GM21528 (cell line): ENCODE results near the gene SH3RF1.

Experiments
- ATAC-seq: cut with Tn5 transposase; IDR thresholded peaks from one replicate; pipeline ENCODE4 v1.9.1; 2021; ENCODE audit warnings: mild to moderate bottlenecking, moderate library complexity; ENCODE audit not compliant: unreplicated experiment, low FRiP score

The SH3RF1 gene

DNA sequence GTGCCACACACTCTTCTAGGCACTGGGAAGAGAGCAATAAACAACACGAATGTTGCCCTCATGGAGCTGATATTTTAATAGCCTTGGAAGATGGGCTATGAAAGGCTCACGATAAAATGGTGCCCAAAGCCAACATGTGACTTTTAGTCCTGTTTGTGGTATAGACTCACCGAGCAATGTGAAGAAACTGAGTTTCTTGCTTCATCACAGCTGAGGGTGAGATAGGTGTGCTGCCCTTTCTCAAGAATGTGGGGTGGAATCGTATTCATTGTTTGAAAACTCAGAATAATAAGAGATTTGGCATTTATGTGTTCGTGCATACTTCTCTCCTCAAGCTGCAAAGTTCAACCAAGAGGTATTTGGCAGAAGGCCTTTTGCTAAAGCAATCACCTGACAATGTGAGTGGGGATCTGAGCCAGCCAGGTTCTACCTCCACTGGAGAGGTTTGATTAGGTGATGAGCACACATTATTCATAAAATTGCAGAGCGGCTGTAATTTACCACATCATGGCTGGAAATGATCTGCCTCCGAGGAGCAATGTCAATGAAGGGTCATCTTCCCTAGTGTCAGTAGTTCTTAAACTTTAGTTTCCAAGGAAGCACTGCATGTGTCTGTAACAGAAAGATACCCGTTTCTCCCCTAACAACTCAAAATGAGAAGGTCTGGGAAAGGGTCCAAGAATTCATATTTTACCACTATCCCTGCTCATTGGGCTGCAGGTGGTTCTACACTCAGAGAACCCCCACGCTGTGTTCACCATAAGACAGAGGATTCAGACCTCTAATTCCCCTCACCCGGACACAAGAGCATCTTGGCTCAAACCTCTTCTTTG, 218.8 kb downstream of the SH3RF1 start:
- no peak for ATAC-seq

DNA sequence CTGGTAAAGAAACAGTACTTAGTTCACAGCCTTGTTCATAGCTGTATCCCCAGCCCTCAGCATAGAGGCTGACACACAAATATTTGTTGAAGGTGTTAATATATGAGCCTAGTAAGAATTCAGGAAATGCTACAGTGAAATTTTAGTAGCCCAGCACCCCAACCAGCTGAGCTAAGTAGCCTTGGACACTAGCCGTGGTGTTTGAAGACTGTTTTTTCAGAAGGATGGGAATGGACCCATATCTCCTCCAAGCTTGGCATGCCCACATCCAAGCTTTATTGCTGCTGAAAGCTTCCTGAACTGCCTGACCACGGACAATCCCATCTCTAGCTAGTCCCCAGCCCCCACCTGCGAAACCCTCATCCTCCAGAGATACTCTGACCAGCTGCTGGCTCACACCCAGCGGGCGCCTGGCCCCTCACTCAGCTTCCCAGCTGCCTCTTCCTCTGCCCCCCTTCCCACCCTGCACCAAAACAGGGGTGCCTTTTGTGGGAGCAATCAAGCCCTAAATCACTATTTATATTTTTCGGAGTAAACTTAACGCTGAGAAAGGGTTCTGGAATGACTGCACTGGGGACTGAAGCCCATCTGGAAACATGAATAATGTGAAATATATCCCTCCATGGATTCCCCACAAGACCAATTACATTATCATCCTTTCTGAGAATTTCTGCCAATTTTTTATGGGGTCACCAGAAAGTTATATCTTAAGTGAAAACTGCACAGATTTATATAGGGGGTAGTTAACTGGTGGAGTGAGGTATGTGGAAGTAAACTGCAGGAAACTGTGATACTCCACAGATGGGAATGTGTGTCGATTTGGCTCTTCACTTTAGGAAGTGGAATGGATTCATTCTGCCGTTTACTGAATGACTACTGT, 219.6 kb downstream of the SH3RF1 start:
- ATAC-seq: no peak

DNA sequence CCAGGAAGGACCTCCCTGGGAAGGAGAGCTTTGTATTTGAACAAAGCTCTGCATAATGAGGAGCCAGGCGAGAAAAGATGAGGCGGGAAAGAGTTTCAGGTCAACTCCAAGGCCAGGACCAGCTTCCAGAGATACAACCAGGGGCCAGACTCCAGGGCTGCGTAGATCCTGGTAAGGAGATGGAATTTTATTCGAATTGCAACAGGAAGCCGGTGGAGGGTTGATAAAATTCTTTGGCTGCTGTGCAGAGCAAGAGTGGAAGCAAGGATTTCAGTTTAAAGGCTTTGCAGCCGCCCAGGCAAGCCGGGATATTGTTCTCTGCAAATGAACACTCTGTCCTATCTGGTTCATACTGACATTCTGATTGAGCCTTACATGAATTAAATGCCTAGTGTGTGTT, 220.5 kb downstream of the SH3RF1 start:
- ATAC-seq: no peak

DNA sequence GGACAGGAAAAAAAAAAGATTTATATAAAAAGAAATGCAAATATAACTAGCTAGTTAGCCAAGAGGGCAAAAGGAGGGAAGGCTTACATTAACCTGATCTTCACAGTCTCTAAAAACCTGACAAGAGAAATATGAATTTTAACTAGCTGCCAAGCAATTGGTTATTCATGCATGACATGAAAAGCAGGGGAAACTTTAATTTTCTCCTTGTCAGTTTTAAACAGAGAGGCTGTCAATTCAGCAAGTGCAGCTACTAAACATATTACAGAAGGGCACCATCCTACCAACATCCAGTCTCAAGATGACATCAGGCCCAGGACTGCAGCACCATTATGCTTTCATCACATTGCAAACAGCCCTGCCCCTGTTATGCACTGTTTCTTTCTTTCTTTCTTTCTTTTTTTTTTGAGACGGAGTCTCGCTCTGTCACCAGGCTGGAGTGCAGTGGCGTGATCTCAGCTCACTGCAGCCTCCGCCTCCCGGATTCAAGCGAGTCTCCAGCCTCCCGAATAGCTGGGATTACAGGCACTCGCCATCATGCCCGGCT, 221.8 kb downstream of the SH3RF1 start:
- ATAC-seq: no peak

DNA sequence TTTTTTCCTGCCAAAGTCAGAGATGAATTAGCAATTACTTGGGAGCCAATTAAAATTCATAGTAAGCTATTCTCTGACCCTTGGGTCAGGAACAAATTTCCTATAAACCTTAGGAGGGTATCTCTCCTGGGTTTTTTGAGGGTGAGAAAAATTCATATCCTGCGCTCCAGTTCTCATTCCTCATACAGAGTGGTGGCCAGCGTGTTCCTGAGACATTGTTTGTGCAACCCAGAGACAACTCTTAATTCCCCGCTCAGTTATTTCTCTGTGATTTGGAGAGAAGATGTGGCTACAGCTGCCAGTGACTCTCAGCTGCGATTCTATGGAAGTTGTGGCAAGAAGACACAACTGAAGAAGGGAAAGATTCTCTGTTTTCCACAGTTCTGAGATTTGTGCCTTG, 222.8 kb downstream of the SH3RF1 start:
- ATAC-seq: no peak

DNA sequence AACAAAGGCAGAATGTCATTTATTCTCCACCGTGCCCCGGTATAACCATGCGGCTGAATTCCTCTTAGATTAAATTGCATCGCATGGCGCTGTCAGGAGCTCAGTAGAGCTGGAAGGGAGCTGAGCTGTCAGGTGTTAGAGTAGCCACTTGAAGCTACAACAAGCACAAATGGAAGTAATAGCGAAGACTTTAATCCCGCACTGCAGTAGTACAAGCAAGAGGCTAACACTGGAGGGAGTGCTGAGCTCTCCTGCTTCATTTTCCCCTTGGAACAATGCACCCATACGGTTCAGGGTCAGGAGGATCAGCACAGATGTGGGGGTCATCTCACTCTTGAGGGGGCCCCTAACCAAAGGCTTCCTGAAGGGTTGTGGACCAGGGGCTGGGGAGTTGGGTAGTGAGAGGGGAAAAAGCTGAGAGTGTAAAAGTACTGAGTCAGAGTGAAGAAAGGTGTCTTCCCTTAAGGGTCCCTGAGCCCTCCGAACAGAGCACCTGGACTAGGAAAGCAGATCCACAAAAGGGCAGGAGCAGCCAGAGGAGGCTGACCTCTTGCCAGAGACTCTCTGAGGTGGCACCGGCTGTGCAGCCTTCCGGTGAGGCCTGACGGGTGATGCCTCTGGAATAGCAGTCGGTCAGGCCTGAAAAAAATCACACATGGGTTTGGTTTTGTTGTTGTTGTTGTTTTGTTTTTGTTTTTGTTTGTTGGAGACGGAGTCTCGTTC, 224.7 kb downstream of the SH3RF1 start:
- ATAC-seq: no peak

DNA sequence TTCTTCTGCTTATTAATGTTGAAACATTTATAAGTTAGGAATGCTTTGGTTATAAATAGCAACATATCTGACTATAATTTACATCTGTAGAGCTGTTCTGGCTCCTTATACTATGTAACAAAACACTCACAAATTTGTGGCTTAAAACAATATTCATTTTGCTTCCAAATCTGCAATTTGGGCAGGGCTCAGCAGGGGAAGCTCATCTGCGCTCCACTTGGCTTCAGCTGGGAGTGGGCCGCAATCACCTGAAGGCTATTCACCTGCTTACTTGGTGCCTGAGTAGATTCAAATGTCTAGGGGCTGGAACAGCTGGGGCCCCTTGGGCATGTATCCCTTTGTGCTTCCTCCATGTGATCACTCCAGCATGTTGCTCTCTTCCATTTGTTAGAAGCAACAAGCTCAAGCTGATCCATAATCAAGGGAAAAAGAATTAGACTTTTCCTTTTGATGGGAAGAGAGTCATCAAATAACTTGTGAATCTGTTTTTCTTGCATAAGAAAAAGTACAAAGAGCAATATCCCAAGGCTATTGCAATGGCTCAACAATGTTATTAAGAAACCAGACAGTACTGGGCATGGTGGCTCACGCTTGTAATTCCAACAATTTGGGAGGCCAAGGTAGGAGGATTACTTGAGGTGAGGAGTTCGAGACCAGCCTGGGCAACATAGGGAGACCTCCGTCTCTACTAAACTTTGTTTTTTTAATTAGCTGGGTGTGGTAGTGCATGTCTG, 225.9 kb downstream of the SH3RF1 start:
- no peak for ATAC-seq
